Esophagus (tissue), 2 donors: Measurements from ENCODE around the gene PLEKHG4B. TPM values are rescaled to one million over a fixed set of nuclear protein-coding genes. Genes with fewer than 3 reads are reported as not detected.
"Not testable (repeated sequence)": the region's sequence is repeated elsewhere in the genome, so short reads cannot be mapped to it uniquely, and the experiment has no call there.

Experiments used
- H3K27ac ChIP-seq, 2 donors: one replicate each; pipeline ENCODE4 v1.5.1; 2013; ENCODE audit warnings: low read depth in 2 of 2, mild to moderate bottlenecking in 2 of 2, inconsistent platforms in 1 of 2, low read length in 1 of 2, moderate library complexity in 1 of 2
- H3K27me3 ChIP-seq, 2 donors: one replicate each; pipeline ENCODE4 v1.6.1; 2013; ENCODE audit warnings: low read length in 2 of 2, control low read depth in 1 of 2, mild to moderate bottlenecking in 1 of 2; ENCODE audit not compliant: insufficient read depth in 2 of 2, control insufficient read depth in 1 of 2
- H3K36me3 ChIP-seq, 2 donors: one replicate each; pipeline ENCODE4 v1.6.1; 2013; ENCODE audit warnings: low read length in 1 of 2; ENCODE audit not compliant: control insufficient read depth in 2 of 2, insufficient read depth in 2 of 2
- H3K4me1 ChIP-seq, 2 donors: one replicate each; pipeline ENCODE4 v1.6.1; 2013; ENCODE audit warnings: low read length in 1 of 2; ENCODE audit not compliant: control insufficient read depth in 2 of 2, insufficient read depth in 2 of 2
- H3K4me3 ChIP-seq, 2 donors: one replicate each; pipeline ENCODE4 v1.5.1; 2013; ENCODE audit warnings: low read length in 2 of 2, mild to moderate bottlenecking in 2 of 2, low read depth in 1 of 2, moderate library complexity in 1 of 2
- H3K9me3 ChIP-seq, 2 donors: one replicate each; pipeline ENCODE4 v1.6.1; 2013; ENCODE audit warnings: mild to moderate bottlenecking in 2 of 2, low read depth in 1 of 2, low read length in 1 of 2, moderate library complexity in 1 of 2; ENCODE audit not compliant: control insufficient read depth in 2 of 2, insufficient read depth in 1 of 2
- WGBS, 2 donors: extraction: QIAGEN DNeasy Blood & Tissue Kit; methylation state at CpG; one replicate each; pipeline ENCODE4 v1.1.7; 2013; 5-methylcytosine and 5-hydroxymethylcytosine counted together
- polyA plus RNA-seq, 2 donors: library from polyadenylated mRNA; stranded (reverse); fragments of 200-250 nt; gene quantifications; one replicate each; pipeline ENCODE4 v1.2.3, GENCODE V29; 2013
- donor health status: healthy with polysubstance abuse.
- donor health status: Bipolar disorder and iron deficiency.

The PLEKHG4B gene
- polyA plus RNA-seq, 2 donors, result 0.16 to 0.53 TPM

DNA sequence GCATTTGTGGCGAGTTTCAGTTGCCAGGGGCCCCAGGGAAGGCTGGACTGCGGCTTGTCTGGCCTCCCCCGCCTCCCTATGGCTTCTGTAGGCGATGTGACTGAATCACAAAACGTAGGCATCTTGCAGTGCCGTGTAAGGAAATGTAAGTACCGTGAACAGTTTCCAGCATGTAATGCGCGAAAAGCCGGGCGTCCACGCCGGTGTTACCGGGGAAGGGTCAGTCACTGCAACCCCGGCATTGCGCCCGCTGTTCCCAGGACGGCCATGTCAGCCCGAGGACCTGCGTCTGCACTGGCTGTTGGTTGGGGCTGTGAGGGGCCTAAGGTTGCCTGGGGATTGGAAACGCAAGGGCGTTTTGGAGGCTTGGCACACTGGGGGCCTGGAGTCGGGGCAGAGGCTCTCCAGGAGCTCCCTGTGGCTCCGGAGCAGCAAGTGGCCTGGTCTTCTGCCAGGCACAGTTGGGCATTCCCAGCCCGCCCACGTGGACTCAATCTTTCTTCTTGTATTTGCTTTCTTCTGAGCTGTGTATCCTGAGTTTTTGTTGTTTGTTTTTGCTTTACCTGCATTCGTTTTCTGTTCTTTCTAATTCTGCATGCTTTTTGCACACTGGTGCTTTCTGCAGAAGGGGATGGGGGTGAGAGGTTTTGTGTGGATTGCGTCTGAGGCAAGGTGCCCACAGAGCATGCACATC, 36.9 kb upstream of the PLEKHG4B start:
- H3K4me1 ChIP-seq, result peaks cover 3 to 4% of the 10 kb centered on the region in 2 donors
- H3K9me3 ChIP-seq, result peaks cover 0 to 2% of the 10 kb centered on the region in 2 donors
- no peak overlapping the region for H3K4me3 ChIP-seq
- H3K36me3 ChIP-seq, result no peaks in the 10 kb centered on the region
- peaks cover 3 to 12% of the 10 kb centered on the region in 2 donors for H3K27me3 ChIP-seq
- WGBS, 2 donors, result 82 to 84% methylated on average over 28 of the region's 28 CpGs
- H3K27ac ChIP-seq, result no peak overlapping the region

DNA sequence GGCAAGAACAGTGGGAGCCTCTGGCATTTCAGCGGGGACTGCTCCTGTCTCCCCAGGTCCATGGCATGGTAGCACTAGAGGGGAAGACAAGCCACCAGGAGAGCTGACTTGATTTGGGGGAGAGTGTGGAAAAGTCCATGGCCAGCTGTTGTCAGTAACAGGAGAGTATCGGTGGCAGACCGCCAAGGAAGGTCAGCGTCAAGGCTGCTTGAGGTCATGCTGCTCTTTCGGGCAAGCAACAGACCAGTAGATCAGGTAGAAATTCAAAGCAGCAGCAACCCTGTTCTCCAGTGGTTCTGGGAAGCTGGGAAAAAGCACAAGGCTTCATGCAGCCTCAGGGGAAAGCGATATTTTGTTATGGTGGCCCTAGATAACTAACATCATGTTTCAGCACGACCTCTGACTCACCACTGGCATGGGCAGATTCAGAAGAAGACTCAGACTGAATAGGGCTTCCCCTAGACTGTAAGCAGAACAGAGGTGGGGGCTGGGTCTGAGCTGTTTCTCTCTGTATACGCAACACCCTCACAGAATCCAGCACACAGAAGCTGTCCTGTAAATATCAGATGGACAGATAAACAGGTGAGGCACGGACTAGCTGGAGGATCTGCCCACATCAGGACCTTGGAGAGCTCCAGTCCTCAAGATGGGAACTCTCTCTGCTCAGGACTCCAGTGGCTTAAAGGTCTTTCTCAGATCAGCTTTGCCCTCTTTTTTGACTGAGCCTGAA, 35.2 kb upstream of the PLEKHG4B start:
- H3K4me1 ChIP-seq, result peaks cover 3 to 4% of the 10 kb centered on the region in 2 donors
- no peaks in the 10 kb centered on the region for H3K36me3 ChIP-seq
- no peak overlapping the region for H3K27ac ChIP-seq
- no peak overlapping the region for H3K4me3 ChIP-seq
- 57 to 69% methylated on average over 9 of the region's 9 CpGs for WGBS, 2 donors
- no peaks in the 10 kb centered on the region for H3K9me3 ChIP-seq
- H3K27me3 ChIP-seq, result peaks cover 3 to 9% of the 10 kb centered on the region in 2 donors

DNA sequence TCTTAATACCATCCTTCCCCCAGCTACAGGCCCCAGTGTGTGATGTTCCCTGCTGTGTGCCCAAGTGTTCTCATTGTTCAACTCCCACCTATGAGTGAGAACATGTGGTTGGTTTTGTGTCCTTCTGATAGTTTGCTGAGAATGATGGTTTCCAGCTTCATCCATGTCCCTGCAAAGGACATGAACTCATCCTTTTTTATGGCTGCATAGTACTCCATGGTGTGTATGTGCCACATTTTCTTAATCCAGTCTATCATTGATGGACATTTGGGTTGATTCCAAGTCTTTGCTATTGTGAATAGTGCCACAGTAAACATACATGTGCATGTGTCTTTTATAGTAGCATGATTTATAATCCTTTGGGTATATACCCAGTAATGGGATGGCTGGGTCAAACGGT, 31.7 kb upstream of the PLEKHG4B start:
- H3K9me3 ChIP-seq, H3K4me1 ChIP-seq, H3K27me3 ChIP-seq, H3K36me3 ChIP-seq, H3K27ac ChIP-seq, H3K4me3 ChIP-seq: not testable (repeated sequence)
- 58 to 59% methylated on average over 1 of the region's 1 CpG for WGBS, 2 donors

DNA sequence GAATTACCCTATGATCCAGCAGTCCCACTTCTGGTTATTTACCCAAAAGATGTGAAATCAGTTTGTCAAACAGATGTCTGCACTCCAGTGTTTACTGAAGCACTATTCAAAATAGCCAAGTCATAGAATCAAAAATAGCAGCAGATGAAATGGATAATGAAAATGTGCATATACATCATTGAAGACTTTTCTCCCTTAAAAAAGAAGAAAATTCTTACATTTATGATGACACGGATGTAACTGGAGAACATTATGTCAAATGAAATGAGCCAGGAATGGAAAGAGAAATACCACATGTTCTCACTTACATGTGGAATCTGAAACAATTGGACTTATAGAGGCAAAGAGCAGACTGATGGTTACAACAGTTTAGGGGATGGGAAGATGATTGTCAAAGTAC, 21.5 kb upstream of the PLEKHG4B start:
- Histone ChIP-seq H3K27me3 (no peaks in the 10 kb centered on the region), H3K36me3 (no peaks in the 10 kb centered on the region)
- WGBS, 2 donors, result 69 to 86% methylated on average over 1 of the region's 1 CpG

DNA sequence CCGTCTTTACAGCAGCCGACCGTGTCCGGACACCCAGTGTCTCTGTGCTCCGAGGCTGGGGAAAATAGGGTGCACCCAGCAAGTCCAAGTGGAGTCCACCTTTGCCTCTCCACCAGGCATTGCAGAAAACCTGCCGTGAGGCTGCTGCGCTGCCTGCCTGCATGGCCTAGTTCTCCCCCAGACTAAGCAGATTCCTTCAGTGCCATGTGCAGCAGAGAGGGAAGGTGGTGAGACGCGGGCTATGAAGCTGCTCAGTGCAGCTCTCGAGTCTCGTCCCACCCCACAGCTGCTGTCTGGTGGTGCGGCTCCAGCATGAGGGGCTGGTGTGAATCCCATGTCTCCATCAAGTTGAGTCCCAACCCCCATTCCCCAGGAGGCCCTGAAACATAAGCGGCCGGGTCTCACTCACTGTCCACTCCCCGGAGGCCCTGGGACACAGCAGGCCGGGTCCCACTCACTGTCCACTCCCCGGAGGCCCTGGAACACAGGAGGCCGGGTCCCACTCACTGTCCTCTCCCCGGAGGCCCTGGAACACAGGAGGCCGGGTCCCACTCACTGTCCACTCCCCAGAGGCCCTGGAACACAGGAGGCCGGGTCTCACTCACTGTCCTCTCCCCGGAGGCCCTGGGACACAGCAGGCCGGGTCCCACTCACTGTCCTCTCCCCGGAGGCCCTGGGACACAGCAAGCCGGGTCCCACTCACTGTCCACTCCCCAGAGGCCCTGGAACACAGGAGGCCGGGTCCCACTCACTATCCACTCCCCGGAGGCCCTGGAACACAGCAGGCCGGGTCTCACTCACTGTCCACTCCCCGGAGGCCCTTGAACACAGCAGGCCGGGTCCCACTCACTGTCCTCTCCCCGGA, 19.4 kb upstream of the PLEKHG4B start:
- not testable (repeated sequence) for H3K4me1 ChIP-seq, H3K36me3 ChIP-seq, H3K27ac ChIP-seq, H3K9me3 ChIP-seq, H3K4me3 ChIP-seq, H3K27me3 ChIP-seq
- 86 to 90% methylated on average over 30 to 31 of the region's 31 CpGs for WGBS, 2 donors

More for the DNA sequence above, 21.5 kb upstream of the PLEKHG4B start:
- H3K27ac ChIP-seq, result no peak overlapping the region
- H3K4me3 ChIP-seq, result no peak overlapping the region
- no peaks in the 10 kb centered on the region for H3K9me3 ChIP-seq
- H3K4me1 ChIP-seq, result no peaks in the 10 kb centered on the region

DNA sequence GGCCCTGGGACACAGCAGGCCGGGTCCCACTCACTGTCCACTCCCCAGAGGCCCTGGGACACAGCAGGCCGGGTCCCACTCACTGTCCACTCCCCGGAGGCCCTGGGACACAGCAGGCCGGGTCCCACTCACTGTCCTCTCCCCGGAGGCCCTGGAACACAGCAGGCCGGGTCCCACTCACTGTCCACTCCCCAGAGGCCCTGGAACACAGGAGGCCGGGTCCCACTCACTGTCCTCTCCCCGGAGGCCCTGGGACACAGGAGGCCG, 18.9 kb upstream of the PLEKHG4B start:
- not testable (repeated sequence) for H3K27ac ChIP-seq, H3K9me3 ChIP-seq, H3K4me1 ChIP-seq, H3K27me3 ChIP-seq, H3K36me3 ChIP-seq, H3K4me3 ChIP-seq
- WGBS, 2 donors, result 79 to 91% methylated on average over 5 to 9 of the region's 9 CpGs

DNA sequence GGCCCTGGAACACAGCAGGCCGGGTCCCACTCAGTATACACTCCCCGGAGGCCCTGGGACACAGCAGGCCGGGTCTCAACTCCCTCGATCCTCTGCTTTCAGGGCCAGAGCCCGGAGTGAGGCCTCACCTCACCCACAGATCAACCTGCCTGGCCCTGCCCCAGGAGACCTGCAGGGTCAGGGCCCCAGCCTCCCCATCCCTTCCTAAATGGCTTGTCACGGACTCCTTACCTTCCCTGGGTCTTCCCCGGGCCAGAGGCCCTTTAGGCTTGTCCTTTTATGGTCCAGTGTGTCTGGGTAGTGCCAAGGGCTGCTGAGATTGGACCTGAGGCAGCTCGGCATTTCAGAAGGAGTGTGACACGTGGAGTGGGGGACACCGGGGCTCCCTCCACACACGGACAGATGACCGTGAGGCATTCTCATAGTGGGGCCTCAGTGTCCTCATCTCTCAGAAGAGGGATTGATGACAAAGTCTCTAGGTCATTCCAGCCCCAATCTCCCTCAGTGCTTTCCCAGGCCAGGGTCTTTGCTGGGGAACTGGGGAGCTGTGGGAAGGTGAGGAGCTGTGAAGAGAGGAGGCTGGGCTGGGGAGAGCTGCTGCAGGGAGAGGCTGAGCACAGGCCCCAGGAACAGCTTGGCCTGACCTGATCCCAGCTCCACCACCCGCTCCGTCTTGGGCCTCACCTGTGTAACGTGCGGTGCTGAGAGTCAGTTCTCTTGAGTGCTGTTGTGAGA, 18.0 kb upstream of the PLEKHG4B start:
- H3K36me3 ChIP-seq, result no peaks in the 10 kb centered on the region
- no peak overlapping the region for H3K4me3 ChIP-seq
- no peak overlapping the region for H3K27ac ChIP-seq
- 86 to 93% methylated on average over 16 of the region's 16 CpGs for WGBS, 2 donors
- no peaks in the 10 kb centered on the region for H3K9me3 ChIP-seq
- no peaks in the 10 kb centered on the region for H3K27me3 ChIP-seq
- no peaks in the 10 kb centered on the region for H3K4me1 ChIP-seq

DNA sequence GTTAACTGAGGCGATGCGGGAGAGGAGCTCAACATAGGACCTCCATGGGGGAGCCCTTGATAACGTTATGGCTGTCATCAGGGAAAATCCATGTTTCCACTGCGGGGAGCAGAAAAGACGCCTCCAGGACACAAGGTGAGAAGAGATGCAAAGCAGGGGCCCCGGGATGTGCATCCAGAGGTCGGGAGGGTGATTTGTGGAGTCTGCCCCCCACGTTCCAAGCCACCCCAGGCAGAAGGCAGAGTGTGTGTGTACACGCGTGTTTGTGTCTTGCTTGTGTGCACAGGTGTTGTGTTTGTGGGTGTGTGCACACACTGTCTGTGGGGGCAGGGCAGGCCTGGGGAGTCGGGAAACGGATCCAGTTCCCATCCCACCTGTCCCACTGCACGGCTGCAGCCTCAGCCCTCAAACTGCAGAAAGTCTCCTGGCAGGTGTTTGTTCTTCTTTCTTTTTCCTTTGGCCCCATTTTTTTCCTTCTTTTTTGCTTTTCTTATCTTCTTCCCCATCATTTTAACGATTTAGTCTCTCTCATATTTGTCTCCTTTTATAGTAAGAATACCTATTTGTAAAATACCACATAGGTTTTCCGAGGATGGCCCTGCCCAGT, 17.4 kb upstream of the PLEKHG4B start:
- WGBS, 2 donors, result 81 to 86% methylated on average over 15 of the region's 15 CpGs
- Histone ChIP-seq H3K4me1 (no peaks in the 10 kb centered on the region), H3K27ac (no peak overlapping the region), H3K27me3 (no peaks in the 10 kb centered on the region), H3K9me3 (no peaks in the 10 kb centered on the region), H3K36me3 (no peaks in the 10 kb centered on the region), H3K4me3 (no peak overlapping the region)
